ENCODE data around the gene LBP.

DNA sequence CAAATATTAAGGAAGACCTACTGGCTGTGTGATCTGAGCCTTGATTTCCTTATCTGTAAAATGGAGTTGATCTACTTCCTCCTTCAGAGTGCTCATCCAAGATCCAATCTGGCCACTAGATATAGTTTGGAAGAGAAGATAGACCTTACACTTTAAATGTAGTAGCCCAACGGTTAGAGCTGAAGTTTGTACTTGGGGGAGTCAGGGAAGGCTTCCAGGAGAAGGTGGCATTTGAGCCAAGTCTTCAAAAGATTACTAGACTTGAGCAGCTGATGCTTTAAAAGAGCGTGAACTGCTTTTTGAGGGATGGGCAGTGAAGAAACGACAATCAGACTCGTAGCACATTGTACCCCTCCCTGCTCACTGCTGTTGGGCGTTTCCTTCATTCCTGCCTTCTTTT is 3.6 kb downstream of the LBP start:
- TF ChIP-seq, protein P1, sequence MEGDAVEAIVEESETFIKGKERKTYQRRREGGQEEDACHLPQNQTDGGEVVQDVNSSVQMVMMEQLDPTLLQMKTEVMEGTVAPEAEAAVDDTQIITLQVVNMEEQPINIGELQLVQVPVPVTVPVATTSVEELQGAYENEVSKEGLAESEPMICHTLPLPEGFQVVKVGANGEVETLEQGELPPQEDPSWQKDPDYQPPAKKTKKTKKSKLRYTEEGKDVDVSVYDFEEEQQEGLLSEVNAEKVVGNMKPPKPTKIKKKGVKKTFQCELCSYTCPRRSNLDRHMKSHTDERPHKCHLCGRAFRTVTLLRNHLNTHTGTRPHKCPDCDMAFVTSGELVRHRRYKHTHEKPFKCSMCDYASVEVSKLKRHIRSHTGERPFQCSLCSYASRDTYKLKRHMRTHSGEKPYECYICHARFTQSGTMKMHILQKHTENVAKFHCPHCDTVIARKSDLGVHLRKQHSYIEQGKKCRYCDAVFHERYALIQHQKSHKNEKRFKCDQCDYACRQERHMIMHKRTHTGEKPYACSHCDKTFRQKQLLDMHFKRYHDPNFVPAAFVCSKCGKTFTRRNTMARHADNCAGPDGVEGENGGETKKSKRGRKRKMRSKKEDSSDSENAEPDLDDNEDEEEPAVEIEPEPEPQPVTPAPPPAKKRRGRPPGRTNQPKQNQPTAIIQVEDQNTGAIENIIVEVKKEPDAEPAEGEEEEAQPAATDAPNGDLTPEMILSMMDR (IDR thresholded peaks at IDR 0.05; ENCODE audit: low read length): no peak
- TF ChIP-seq EZH2 (IDR thresholded peaks at IDR 0.05; ENCODE audit: borderline replicate concordance, low read length): no peak

All from OCI-LY1 (cell line).